IPS DF 4.7 (cell line): Measurements from ENCODE around the gene FBXW7.

Source experiments
- DNase-seq: peaks from one replicate; pipeline ENCODE4 v3.0.0-alpha.2; 2013; ENCODE audit warnings: low spot score; ENCODE audit errors: extremely low read depth

Gene FBXW7

DNA sequence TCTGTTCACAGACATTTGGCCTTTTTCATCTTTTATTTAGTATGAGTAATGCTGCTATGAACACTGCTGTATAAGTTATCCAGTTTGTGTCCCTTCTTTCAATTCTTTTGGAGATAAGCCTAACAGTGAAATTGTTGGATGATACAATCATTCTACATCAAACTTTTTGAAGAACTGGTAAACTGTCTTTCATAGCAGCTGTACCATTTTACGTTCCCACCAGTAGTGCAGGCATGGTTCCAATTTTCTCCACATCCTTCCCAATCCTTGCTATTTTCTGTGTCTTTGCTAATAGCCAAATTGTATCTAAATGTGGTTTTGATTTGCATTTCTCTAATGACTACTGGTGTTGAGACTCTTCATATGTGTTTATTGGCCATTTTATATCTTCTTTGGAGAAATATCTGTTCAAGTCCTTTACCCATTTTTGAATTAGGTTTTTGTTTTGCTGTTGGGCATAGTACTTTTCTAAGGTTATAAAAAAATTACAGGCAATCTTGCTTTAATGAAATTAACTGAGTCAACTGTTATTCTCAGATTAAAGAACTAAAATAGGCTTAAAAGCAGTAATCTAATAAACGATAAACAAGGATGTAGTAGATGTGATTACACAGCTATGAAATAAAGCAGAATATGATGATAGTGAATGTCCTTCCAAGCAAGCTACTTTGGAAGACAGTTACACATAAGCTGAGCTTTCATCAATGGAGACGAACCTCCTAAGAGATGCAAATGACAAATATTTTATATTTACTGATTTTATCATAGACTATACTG lies 57.2 kb downstream of the FBXW7 start:
- DNase-seq = no peak

- no peak for DNase-seq
Observed at GRCh38 chr4:152476796-152477195, 59.1 kb downstream of the FBXW7 start.

DNA sequence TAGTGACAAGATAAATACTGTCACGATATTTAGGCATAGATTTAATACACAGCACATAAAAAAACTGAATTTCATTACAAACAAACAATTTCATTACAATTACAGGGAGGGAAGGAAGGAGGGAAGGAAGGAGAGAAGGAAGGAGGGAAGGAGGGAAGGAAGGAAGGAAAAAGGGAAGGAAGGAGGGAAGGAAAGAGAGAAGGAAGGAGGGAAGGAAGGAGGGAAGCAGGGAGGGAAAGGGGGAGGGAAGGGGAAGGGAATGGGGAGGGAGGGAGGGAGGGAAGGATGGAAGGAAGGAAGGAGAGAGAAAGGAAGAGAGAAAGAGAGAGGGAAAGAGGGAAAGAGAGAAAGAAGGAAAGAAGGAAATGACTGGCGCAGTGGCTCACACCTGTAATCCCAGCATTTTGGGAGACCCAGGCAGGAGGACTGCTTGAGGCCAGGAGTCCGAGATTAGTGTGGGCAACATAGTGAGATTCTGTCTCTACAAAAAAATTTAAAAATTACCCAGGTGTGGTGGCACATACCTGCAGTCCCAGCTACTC lies 64.6 kb downstream of the FBXW7 start:
- DNase-seq = no peak

DNA sequence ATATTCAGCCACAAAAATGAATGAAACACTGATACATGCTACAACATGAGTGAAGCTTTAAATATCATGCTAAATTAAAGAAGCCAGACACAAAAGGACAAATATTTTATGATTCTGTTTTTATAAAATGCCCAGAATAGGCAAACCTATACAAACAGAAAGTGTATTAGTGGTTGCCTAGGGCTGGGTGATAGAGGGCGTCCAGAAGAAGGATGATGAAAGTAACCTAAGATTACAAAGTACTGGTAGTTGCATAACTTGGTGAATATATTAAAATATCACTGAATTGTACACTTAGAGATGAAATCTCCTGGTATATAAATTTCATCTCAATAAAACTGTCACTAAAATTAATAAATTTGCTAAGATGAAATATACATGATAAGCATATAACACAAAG lies 67.5 kb downstream of the FBXW7 start:
- no peak for DNase-seq

DNA sequence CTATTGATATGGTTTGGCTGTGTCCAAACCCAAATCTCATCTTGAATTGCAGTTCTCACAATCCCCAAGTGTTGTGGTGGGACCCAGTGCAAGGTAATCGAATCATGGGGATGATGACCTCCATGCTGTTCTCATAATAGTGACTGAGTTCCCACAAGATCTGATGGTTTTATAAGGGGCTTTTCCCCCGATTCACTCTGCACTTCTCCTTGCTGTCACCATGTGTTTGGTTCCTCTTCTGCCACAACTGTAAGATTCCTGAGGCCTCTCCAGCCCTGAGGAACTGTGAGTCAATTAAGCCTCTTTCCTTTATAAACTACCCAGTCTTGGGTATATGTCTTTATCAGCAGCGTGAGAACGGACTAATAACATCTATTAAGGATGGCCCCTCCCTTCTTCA lies 68.8 kb downstream of the FBXW7 start:
- DNase-seq = no peak

DNA sequence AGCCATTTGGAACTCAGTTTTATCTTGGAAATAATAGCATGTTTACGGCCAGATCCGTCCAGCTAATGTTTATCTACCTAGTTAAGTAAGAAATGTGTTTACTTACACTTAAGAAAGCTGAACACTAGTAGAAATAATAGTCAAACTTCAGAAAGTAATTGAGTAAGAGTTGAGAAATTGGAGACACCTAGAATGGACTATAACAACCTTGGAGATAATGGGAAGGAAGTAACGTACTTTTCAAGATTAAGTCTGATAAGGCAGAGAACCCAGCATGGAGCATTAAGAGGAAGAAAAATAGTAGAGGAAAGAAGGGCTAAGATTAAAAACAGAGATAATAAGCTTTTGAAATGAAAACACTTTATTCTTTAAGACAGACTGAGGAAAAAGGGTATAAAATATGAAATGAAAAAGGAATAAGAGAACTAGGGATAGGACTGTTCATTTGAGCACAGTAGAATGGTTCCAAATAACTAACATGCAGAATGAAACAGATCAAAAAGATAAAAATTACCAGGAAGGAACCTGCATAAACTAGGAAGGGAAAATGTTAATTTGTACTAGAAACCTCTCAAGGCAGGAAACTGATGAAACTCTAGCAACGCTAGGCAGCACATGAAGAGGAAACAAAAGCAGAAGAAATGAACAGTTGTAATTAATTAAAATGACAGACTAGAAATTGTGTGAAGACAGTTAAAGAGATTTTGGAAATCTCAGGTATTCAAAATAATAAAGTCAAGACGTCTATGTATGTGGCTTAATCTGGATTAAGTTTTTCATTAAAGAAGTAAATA lies 71.7 kb downstream of the FBXW7 start:
- DNase-seq = no peak

DNA sequence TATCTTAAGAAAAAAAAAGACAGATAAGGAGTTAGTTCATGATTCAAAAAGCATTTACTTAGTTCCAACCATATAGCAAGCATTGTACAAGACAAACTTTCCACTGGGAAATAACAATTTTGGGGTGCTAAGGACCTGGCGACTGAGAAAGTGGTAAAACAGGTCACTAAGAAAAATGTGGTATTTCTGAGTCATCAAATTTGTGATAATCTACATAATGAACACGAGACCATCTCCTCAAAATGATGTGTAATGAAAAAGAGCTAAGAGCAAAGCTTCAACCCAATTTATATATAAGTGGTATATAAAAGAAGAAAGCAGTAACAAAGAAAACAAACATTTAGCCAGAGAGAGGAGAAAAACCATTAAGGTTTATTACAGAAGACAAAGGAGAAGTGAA lies 72.3 kb downstream of the FBXW7 start:
- DNase-seq = no peak

DNA sequence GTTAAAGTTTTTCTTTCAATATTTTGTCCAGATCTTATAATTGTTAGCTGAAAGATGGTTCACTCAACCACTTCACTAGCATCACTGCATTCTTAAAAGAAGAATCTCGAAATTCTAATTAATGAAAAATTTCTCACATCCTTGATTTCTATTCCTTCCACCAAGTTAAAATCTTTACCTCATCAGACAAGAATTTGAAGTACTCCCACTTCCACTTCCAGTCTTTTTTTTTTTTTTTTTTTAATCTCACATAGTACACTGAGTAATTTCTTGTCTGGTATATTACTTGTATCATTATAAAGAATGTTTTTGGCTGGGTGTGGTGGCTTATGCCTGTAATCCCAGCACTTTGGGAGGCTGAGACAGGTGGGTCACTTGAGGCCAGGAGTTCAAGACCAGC lies 73.2 kb downstream of the FBXW7 start:
- DNase-seq = no peak

DNA sequence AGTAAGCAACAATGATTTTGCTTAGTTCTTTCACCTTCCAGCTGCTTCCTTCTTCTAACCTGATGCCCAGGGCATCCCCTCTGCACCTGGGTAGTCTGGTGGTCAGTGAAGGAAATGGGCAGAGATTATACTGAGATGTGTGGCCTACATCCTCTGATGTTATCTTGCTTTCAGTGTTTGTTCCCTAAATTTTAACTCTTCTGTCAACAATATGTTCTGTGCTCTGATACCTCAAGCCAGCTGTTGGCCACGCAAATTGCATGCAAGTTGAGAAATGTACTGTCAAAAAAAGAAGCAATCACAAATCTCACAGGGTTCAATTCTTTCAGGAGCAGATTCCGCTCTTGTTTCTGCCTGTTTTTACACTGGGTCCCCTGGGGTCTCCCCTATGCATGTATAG lies 73.8 kb downstream of the FBXW7 start:
- no peak for DNase-seq

GRCh38 chr4:152460488-152460887 lies 75.4 kb downstream of the FBXW7 start:
- no peak for DNase-seq

DNA sequence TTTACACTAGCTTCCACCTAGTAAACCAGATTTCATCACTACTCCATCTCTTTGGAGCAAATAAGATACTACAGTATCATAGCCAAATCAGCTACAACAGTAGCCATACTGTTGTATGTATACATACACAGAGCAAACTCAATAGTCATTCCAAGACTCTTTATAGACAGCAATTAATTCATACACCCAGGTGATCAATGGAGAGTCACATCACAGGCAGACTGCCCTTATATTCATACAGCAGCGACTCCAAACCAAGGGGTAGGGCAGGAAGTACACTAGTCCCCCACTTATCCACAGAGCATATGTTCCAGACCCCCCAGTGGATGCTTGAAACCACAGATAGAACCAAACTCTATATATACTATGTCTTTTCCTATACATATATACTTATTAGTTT lies 76.6 kb downstream of the FBXW7 start:
- no peak for DNase-seq

DNA sequence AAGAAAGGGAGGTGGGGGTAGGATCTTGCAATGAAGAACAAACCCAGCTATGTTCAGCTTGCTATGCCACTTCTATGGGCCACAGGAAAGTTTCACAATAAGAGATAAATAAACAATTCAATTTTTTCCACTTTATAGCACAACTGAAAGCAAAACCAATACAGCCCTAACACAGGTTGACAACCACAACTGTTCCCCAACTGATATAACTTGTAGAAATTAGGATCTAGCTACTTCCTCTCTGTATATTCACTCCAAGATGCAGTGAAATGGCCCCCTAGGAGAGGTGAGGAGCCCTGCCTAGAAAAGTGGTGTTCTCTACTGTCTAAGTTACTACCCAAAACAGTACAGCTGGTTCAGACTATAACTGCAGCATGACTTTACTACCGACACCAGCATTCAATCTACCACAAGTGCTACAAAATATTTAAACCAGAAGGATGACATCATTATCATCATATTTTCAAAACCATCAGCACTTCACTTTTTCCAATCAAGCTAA lies 77.0 kb downstream of the FBXW7 start:
- DNase-seq = no peak

DNA sequence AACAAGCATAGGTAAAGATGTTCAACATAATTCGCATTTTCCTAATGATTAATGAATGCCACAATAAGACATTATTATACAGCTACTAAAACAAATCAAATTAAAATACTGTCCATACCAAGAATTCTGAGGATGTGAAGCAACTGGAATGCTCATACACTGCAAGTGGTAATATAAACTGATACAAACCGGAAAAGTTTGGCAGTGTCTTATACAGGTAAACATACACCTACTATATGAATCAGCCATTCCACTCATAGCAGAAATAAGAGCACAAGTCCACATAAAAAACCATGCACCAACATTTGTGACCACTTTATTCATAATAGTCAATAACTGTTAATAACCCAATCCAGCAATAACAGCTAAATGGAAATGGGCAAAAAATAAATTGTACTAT lies 79.3 kb downstream of the FBXW7 start:
- DNase-seq = no peak

- no peak for DNase-seq
Observed at GRCh38 chr4:152455311-152455710, 80.6 kb downstream of the FBXW7 start.

- no peak for DNase-seq
Observed at GRCh38 chr4:152454398-152455011, 81.4 kb downstream of the FBXW7 start.

DNA sequence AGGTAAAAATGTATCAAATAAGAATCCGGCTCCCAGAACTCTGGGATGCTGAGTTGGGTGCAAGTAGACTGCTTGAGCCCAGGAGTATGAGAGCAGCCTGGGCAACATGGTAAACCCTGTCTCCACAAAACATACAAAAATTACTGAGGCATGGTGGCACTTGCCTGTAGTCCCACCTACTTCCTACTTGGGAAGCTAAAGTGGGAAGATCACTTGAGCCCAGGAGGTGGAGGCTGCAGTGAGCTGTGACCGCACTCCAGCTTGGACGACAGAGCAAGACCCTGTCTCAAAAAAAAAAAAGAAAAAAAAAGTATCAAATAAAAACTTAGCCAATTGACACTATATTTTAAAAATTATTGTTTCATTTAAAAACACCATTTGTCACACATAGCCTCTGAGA lies 84.4 kb downstream of the FBXW7 start:
- DNase-seq = no peak

DNA sequence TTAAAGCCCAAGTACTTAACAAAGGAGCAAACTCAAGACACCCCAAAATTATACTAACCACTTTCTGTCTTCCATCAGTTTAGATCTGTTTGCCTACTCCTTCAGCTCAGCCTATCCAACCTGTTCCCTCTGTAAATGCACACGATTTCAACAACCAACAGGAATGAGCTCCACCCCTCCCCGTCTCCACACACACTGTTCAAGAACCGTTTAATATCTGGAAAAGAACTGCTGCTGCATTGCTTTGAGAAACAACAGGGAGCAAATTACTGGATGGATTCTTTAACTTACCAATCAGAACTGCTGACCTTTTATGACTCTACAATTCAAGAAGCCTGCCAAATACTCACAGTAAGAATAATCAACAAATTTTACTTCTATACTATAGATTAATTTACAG lies 87.0 kb downstream of the FBXW7 start:
- no peak for DNase-seq

DNA sequence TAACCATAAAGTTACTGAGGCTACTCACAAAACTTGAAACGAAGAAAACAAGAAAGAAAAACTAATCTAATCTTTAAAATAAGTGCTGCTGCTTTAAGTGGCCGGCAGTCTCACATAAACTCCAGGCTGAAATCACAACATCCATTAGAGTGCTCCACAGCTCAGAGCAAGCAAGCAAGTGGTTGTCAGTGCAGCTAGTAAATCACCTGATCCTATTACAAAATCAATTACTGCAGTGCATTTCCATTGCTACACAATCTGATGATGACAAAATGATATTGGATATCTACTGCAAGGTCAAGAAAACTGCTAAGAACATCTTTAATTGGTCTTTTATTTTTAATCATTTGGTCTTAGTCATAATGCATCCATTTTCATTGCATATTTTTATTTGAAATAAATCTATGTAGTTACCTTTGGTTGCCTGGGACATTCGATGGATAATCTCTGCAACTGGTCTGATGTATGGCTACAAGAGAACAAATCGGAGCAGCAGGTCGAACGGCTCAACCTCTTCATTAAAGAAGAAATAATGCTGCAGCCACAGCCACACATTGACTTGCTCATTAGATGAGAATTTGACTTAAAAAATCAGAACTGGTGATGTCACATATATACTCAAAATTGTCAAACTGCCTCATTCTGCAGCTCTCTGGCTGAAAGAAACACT lies 87.7 kb downstream of the FBXW7 start:
- no peak for DNase-seq

- no peak for DNase-seq
Observed at GRCh38 chr4:152443859-152444258, 92.0 kb downstream of the FBXW7 start.

DNA sequence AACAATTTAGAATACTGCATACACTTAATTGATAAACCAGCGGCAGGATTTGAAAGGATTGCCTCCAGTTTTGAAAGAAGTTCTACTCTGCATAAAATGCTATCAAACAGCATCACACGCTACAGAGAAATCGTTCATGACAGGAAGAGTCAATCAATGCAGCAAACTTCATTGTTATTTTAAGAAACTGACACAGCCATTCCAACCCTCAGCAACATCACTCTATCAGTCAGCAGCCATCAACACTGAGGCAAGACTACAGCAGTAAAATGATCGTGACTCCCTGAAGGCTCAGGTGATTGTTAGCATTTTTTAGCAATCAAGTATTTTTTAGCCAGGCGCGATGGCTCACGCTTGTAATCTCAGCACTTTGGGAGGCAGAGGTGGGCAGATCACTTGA lies 98.3 kb downstream of the FBXW7 start:
- no peak for DNase-seq

DNA sequence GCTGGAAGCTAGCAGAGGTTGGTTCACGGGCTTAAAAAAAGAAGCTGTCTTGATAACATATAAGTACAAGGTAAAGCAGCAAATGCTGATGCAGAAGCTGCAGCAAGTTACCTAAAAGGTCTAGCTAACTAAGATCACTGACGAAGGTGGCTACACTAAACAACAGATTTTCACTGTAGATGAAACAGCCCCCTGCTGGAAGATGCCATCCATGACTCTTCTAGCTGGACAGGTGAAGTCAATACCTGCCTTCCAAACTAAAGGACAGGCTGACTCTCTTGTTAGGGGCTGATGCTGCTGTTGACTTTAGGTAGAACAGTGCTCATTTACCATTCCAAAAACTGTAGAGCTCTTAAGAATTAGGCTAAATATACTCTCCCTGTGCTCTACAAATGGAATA lies 99.5 kb downstream of the FBXW7 start:
- DNase-seq = no peak

GRCh38 chr4:152434011-152434410 lies 101.9 kb downstream of the FBXW7 start:
- no peak for DNase-seq
